Keratinocyte (primary cell): ENCODE data around the gene PNPLA7.

Experiments
- EZH2 ChIP-seq: IDR thresholded peaks from one replicate; pipeline ENCODE4 v1.6.1; 2012; ENCODE audit warnings: inconsistent platforms, mild to moderate bottlenecking, low read length, moderate library complexity
- TF ChIP-seq, protein P1 (sequence below), 3 experiments: IDR thresholded peaks in 1 of 3; conservative IDR thresholded peaks in 1 of 3; optimal IDR thresholded peaks in 1 of 3; 2 replicates in 2 of 3; 3 replicates in 1 of 3; pipeline versions ENCODE3 to v1.5.1; 2011; ENCODE audit warnings: low read length in 3 of 3, mild to moderate bottlenecking in 3 of 3, moderate library complexity in 2 of 3, control low read depth in 1 of 3, inconsistent platforms in 1 of 3; ENCODE audit not compliant: insufficient read depth in 2 of 3; ENCODE audit errors: extremely low read depth in 1 of 3

DNA sequence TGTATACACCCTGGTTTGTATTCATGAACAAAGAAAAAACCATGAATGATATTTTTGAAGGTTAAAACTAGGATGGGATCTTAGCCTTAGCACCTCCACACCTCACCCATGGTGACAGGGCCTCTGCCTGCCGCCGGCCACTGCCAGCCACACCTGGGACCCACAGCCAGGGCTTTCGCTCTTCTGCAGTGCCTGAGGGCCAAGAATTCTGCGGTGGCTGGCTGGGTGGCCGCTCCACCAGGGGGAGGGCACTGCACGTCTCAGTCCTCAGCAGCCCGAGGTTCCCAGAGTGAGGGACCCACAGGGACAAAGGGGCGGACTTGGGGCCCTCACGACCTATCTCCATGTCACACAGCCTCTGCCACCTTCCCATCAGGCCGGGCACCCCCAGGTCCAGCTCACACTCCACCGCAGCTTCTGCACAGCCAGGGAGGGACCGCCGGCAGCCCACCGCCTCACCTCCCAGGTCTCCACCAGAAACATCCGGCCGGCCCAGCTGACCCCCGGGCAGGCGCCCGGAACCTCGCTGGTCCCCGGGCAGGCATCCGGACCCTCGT lies 134.1 kb downstream of the PNPLA7 start:
- TF ChIP-seq, protein P1, sequence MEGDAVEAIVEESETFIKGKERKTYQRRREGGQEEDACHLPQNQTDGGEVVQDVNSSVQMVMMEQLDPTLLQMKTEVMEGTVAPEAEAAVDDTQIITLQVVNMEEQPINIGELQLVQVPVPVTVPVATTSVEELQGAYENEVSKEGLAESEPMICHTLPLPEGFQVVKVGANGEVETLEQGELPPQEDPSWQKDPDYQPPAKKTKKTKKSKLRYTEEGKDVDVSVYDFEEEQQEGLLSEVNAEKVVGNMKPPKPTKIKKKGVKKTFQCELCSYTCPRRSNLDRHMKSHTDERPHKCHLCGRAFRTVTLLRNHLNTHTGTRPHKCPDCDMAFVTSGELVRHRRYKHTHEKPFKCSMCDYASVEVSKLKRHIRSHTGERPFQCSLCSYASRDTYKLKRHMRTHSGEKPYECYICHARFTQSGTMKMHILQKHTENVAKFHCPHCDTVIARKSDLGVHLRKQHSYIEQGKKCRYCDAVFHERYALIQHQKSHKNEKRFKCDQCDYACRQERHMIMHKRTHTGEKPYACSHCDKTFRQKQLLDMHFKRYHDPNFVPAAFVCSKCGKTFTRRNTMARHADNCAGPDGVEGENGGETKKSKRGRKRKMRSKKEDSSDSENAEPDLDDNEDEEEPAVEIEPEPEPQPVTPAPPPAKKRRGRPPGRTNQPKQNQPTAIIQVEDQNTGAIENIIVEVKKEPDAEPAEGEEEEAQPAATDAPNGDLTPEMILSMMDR (optimal IDR thresholded peaks at IDR 0.05 in 1 of 3, IDR thresholded peaks at IDR 0.05 in 1 of 3, conservative IDR thresholded peaks at IDR 0.05 in 1 of 3; ENCODE audit: extremely low read depth in 1 of 3, insufficient read depth in 2 of 3, low read length in 3 of 3) = no peak
- no peak for TF ChIP-seq EZH2
